HEK293T (cell line): Measurements from ENCODE around the gene ELMO2.

Source experiments
- ARNT ChIP-seq: fragments of 450-650 bp; IDR thresholded peaks from 2 replicates; pipeline ENCODE4 v1.6.1; 2017; ENCODE audit warnings: mild to moderate bottlenecking
- BHLHE40 ChIP-seq: fragments of 450-650 bp; IDR thresholded peaks from 2 replicates; pipeline ENCODE4 v1.6.1; 2016; ENCODE audit warnings: mild to moderate bottlenecking, moderate library complexity, borderline replicate concordance
- CTBP1 ChIP-seq: fragments of 450-650 bp; IDR thresholded peaks from 2 replicates; pipeline ENCODE4 v1.6.1; 2016; ENCODE audit warnings: borderline replicate concordance
- FOXA1 ChIP-seq: fragments of 450-650 bp; IDR thresholded peaks from 2 replicates; pipeline ENCODE4 v1.6.1; 2016; ENCODE audit warnings: mild to moderate bottlenecking
- FOXK2 ChIP-seq: fragments of 450-650 bp; IDR thresholded peaks from 2 replicates; pipeline ENCODE4 v1.6.1; 2016; ENCODE audit warnings: mild to moderate bottlenecking
- L3MBTL2 ChIP-seq: fragments of 450-650 bp; conservative IDR thresholded peaks from 2 replicates; pipeline ENCODE4 v1.6.1; 2016; ENCODE audit warnings: mild to moderate bottlenecking
- LEF1 ChIP-seq: fragments of 450-650 bp; IDR thresholded peaks from 2 replicates; pipeline ENCODE4 v1.6.1; 2017; ENCODE audit warnings: mild to moderate bottlenecking, borderline replicate concordance
- NFRKB ChIP-seq: fragments of 450-650 bp; IDR thresholded peaks from 2 replicates; pipeline ENCODE4 v1.6.1; 2016; ENCODE audit warnings: mild to moderate bottlenecking, moderate library complexity
- PKNOX1 ChIP-seq: fragments of 450-650 bp; IDR thresholded peaks from 2 replicates; pipeline ENCODE4 v1.6.1; 2016
- SP1 ChIP-seq: fragments of 450-650 bp; IDR thresholded peaks from 2 replicates; pipeline ENCODE4 v1.6.1; 2017
- TARDBP ChIP-seq: fragments of 450-650 bp; IDR thresholded peaks from 2 replicates; pipeline ENCODE4 v1.6.1; 2016

DNA sequence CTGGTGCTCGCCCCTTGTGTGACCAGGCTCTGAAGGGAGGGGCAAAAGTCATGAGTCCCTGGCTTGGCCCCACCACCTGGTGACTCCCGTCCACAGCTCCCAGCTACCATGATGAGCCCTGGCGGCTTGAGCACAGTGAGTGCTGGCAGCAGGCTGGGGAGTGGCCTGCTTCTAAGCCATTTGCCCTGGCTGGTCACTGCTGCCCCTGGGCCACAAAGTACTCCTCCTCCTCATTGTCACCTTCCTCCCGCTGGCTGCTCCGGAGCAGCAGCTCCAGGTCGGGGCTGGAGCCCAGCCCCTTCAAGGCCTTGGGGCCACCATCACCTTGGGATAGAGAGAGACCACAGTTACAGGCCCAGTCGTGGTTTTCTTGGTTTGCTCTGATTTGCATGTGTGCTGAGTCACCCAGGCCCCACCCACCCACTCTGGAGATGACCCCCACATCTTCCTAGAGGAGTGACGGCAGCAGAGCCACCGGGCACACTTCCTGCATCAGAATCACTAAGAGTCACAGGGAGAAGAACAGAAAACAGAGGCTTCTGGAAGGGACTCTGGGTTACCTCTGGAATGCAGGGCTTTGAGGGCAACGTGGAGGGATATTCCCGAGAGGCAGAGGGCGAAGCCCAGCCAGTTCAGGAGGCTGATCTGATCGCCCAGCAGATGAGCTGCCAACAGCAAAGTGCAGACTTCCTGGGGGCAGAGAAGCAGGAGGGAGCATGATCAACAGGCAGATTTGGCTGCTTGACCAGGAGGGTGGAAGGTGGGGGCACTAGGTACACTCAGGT lies 56.0 kb downstream of the ELMO2 start:
- TF ChIP-seq PKNOX1, result no peak
- no peak for TF ChIP-seq FOXA1
- TF ChIP-seq BHLHE40, result no peak
- no peak for TF ChIP-seq CTBP1
- no peak for TF ChIP-seq ARNT
- no peak for TF ChIP-seq TARDBP
- TF ChIP-seq SP1, result no peak
- no peak for TF ChIP-seq NFRKB
- no peak for TF ChIP-seq LEF1
- TF ChIP-seq L3MBTL2, result no peak
- no peak for TF ChIP-seq FOXK2
